IMR-90 (cell line): Measurements from ENCODE around the gene GSTP1. TPM values are rescaled to one million over a fixed set of nuclear protein-coding genes. Genes with fewer than 3 reads are reported as not detected.

Source experiments
- ATAC-seq: fragments of 200-7000 bp; cut with Tn5 transposase; 2 replicates; pipeline ENCODE4 v1.9.1; 2020; ENCODE audit warnings: low read depth, mild to moderate bottlenecking, moderate library complexity
- BruUV-seq: library from RNA; stranded (reverse); fragments of 400-500 nt; replicated peaks from 2 replicates; lab custom pipeline; 2021; lab: Mats Ljungman, UMichigan
- CTCF ChIA-PET: fragments of 300-600 bp; formaldehyde crosslinking; extraction: SDS; loops from one replicate; lab custom pipeline; 2021; ENCODE audit warnings: antibody characterized with exemption; lab: Yijun Ruan, JAX
- POLR2A ChIA-PET: fragments of 300-600 bp; sonication (Branson Sonifier 250); formaldehyde crosslinking; loops from one replicate; lab custom pipeline; 2022; ENCODE audit warnings: antibody characterized with exemption; ENCODE audit not compliant: unreplicated experiment; lab: Charles Lee
- DNase-seq: peaks from one replicate; pipeline ENCODE4 v3.0.0; 2013
- H2AFZ ChIP-seq: replicated peaks from 2 replicates; pipeline ENCODE3; 2013; ENCODE audit warnings: low read length, mild to moderate bottlenecking; ENCODE audit not compliant: poor library complexity
- H2AK5ac ChIP-seq: 2 replicates; pipeline ENCODE4 v1.6.1; 2013; ENCODE audit warnings: low read depth, low read length, inconsistent platforms
- H2AK9ac ChIP-seq: replicated peaks from 2 replicates; pipeline ENCODE3; 2013; ENCODE audit warnings: mild to moderate bottlenecking, low read depth, low read length, moderate library complexity; ENCODE audit not compliant: poor library complexity
- H2BK120ac ChIP-seq: 2 replicates; pipeline ENCODE4 v1.6.1; 2013; ENCODE audit warnings: low read depth, low read length, inconsistent platforms
- H2BK15ac ChIP-seq: 3 replicates; pipeline ENCODE4 v1.6.1; 2013; ENCODE audit warnings: low read depth, low read length, inconsistent platforms
- H2BK20ac ChIP-seq: 2 replicates; pipeline ENCODE4 v1.6.1; 2013; ENCODE audit warnings: low read depth, mild to moderate bottlenecking, inconsistent platforms, low read length, moderate library complexity
- H2BK5ac ChIP-seq: 2 replicates; pipeline ENCODE4 v1.6.1; 2013; ENCODE audit warnings: mild to moderate bottlenecking, low read depth, low read length, inconsistent platforms; ENCODE audit not compliant: poor library complexity, severe bottlenecking
- H3K14ac ChIP-seq: replicated peaks from 2 replicates; pipeline ENCODE4 v1.6.1; 2013; ENCODE audit warnings: low read depth, low read length, inconsistent platforms
- H3K18ac ChIP-seq: 2 replicates; pipeline ENCODE4 v1.6.1; 2013; ENCODE audit warnings: low read depth, low read length, control low read depth
- H3K23ac ChIP-seq: 2 replicates; pipeline ENCODE4 v1.6.1; 2013; ENCODE audit warnings: low read depth, low read length, inconsistent platforms
- H3K27ac ChIP-seq: 2 replicates; pipeline ENCODE4 v1.5.1; 2013; ENCODE audit warnings: mild to moderate bottlenecking, control low read depth, low read length; ENCODE audit not compliant: insufficient read depth
- H3K27me3 ChIP-seq: 2 replicates; pipeline ENCODE4 v1.6.1; 2013; ENCODE audit warnings: low read length; ENCODE audit not compliant: control insufficient read depth, insufficient read depth
- H3K36me3 ChIP-seq: 2 replicates; pipeline ENCODE4 v1.6.1; 2013; ENCODE audit warnings: low read length, mixed read lengths; ENCODE audit not compliant: control insufficient read depth, insufficient read depth
- H3K4ac ChIP-seq: 2 replicates; pipeline ENCODE4 v1.6.1; 2013; ENCODE audit warnings: low read depth, low read length, inconsistent platforms
- H3K4me1 ChIP-seq: 2 replicates; pipeline ENCODE4 v1.6.1; 2013; ENCODE audit warnings: low read length, mixed read lengths; ENCODE audit not compliant: control insufficient read depth, insufficient read depth
- H3K4me2 ChIP-seq: 2 replicates; pipeline ENCODE4 v1.6.1; 2013; ENCODE audit warnings: low read depth, mild to moderate bottlenecking, control low read depth, low read length, moderate library complexity
- H3K4me3 ChIP-seq: 2 replicates; pipeline ENCODE4 v1.5.1; 2013; ENCODE audit warnings: low read depth, mild to moderate bottlenecking, control low read depth, low read length, moderate library complexity; ENCODE audit not compliant: insufficient read depth
- H3K56ac ChIP-seq: 2 replicates; pipeline ENCODE4 v1.6.1; 2013; ENCODE audit warnings: low read length, inconsistent platforms; ENCODE audit not compliant: insufficient read depth; ENCODE audit errors: extremely low read depth
- H3K79me1 ChIP-seq, 2 experiments: 2 replicates each; pipeline ENCODE4 v1.6.1; 2013; ENCODE audit warnings: low read length in 2 of 2, inconsistent platforms in 1 of 2, low read depth in 1 of 2
- H3K9ac ChIP-seq: 2 replicates; pipeline ENCODE4 v1.6.1; 2013; ENCODE audit warnings: low read depth, low read length, control low read depth
- H3K9me1 ChIP-seq: 2 replicates; pipeline ENCODE4 v1.6.1; 2013; ENCODE audit warnings: low read length, inconsistent platforms; ENCODE audit not compliant: insufficient read depth
- H3K9me3 ChIP-seq: 2 replicates; pipeline ENCODE4 v1.6.1; 2013; ENCODE audit warnings: low read length; ENCODE audit not compliant: control insufficient read depth, insufficient read depth
- H4K20me1 ChIP-seq: 2 replicates; pipeline ENCODE4 v1.6.1; 2013; ENCODE audit warnings: low read length, inconsistent platforms; ENCODE audit not compliant: insufficient read depth
- H4K5ac ChIP-seq: 2 replicates; pipeline ENCODE4 v1.6.1; 2013; ENCODE audit warnings: mild to moderate bottlenecking, low read depth, low read length, control low read depth
- H4K8ac ChIP-seq, 2 experiments: 2 replicates each; pipeline ENCODE4 v1.6.1; 2013; ENCODE audit warnings: low read depth in 2 of 2, low read length in 2 of 2, control low read depth in 1 of 2, inconsistent platforms in 1 of 2
- H4K91ac ChIP-seq: 2 replicates; pipeline ENCODE4 v1.6.1; 2013; ENCODE audit warnings: low read depth, low read length, inconsistent platforms; ENCODE audit not compliant: insufficient read depth
- BHLHE40 ChIP-seq: fragments of 150-350 bp; IDR thresholded peaks from 2 replicates; pipeline ENCODE4 v1.6.1; 2016; ENCODE audit warnings: mild to moderate bottlenecking, low read depth, low read length
- CEBPB ChIP-seq: IDR thresholded peaks from 2 replicates; pipeline ENCODE4 v1.6.1; 2012; ENCODE audit warnings: low read depth, low read length, improper control_type of control experiment
- CHD1 ChIP-seq: IDR thresholded peaks from 2 replicates; pipeline ENCODE4 v1.6.1; 2012; ENCODE audit warnings: low read depth, low read length, improper control_type of control experiment
- CTCF ChIP-seq: conservative IDR thresholded peaks from 2 replicates; pipeline ENCODE4 v1.5.1; 2012; ENCODE audit warnings: mild to moderate bottlenecking, low read depth, low read length, improper control_type of control experiment
- ELK1 ChIP-seq: fragments of 150-350 bp; IDR thresholded peaks from 2 replicates; pipeline ENCODE4 v1.6.1; 2016; ENCODE audit warnings: low read depth, mild to moderate bottlenecking, low read length, moderate library complexity, borderline replicate concordance
- MAFK ChIP-seq: IDR thresholded peaks from 2 replicates; pipeline ENCODE4 v1.6.1; 2012; ENCODE audit warnings: low read depth, low read length, improper control_type of control experiment
- MAZ ChIP-seq: IDR thresholded peaks from 2 replicates; pipeline ENCODE4 v1.6.1; 2012; ENCODE audit warnings: low read depth, mild to moderate bottlenecking, low read length, improper control_type of control experiment, moderate library complexity, borderline replicate concordance
- MXI1 ChIP-seq: IDR thresholded peaks from 2 replicates; pipeline ENCODE4 v1.6.1; 2012; ENCODE audit warnings: low read depth, mild to moderate bottlenecking, low read length, moderate library complexity, borderline replicate concordance
- NFE2L2 ChIP-seq: fragments of 150-350 bp; IDR thresholded peaks from 2 replicates; pipeline ENCODE4 v1.6.1; 2016; ENCODE audit warnings: low read depth, mild to moderate bottlenecking, low read length
- POLR2A ChIP-seq: IDR thresholded peaks from 2 replicates; pipeline ENCODE4 v1.6.1; 2012; ENCODE audit warnings: mild to moderate bottlenecking, low read depth, low read length
- RCOR1 ChIP-seq: IDR thresholded peaks from 2 replicates; pipeline ENCODE4 v1.6.1; 2012; ENCODE audit warnings: mild to moderate bottlenecking, low read length, improper control_type of control experiment; ENCODE audit not compliant: insufficient replicate concordance
- RFX5 ChIP-seq: IDR thresholded peaks from 2 replicates; pipeline ENCODE4 v1.8.0; 2012; ENCODE audit warnings: low read depth, mild to moderate bottlenecking, low read length, moderate library complexity
- USF2 ChIP-seq: fragments of 150-350 bp; IDR thresholded peaks from 2 replicates; pipeline ENCODE4 v1.6.1; 2017; ENCODE audit warnings: mild to moderate bottlenecking, antibody characterized with exemption, low read length, low read depth
- WGBS, 2 experiments: methylation state at CpG; one replicate each; pipeline versions ENCODE4 v1.1.5 to v1.1.7; 2013; ENCODE audit warnings: missing lambda C conversion rate in 2 of 2; ENCODE audit not compliant: insufficient read length in 1 of 2; ENCODE audit errors: extremely low coverage in 2 of 2; 5-methylcytosine and 5-hydroxymethylcytosine counted together
- dilution Hi-C: fragments of 300-500 bp; cut with HindIII; formaldehyde crosslinking; loops from one replicate; pipeline ENCODE4 v1.14.3; 2018; ENCODE audit warnings: low sequenced_read_pairs; ENCODE audit not compliant: unreplicated experiment
- in situ Hi-C: fragments of 300-500 bp; cut with MboI; formaldehyde crosslinking; loops from 3 replicates; pipeline ENCODE4 v1.14.3; 2019; ENCODE audit warnings: low sequenced_read_pairs, inconsistent platforms, mixed read lengths
- intact Hi-C: fragments of 100-400 bp; cut with micrococcal nuclease; formaldehyde crosslinking; loops from 2 replicates; pipeline ENCODE4 v1.10.0; 2022
- polyA plus RNA-seq, 3 experiments: library from polyadenylated mRNA; depleted of rRNA; stranded (reverse); fragments of >200 nt; gene quantifications; 2 replicates each; pipeline ENCODE4 v1.2.3, GENCODE V29; 2012; ENCODE audit warnings: low replicate concordance in 1 of 3
- total RNA-seq: library from RNA; depleted of rRNA; stranded (reverse); fragments of >200 nt; gene quantifications from 2 replicates; pipeline ENCODE4 v1.2.3, GENCODE V29; 2012

Gene GSTP1
- total and polyA plus RNA-seq, 2 of the 4 experiments (the other 2 are of a cell fraction) = 947 to 1,539 TPM

- Histone ChIP-seq H2BK120ac (no peak overlapping the region), H3K9me1 (no peaks in the 10 kb centered on the region), H2BK20ac (no peak overlapping the region), H4K5ac (no peak overlapping the region), H3K4ac (no peak overlapping the region), H3K79me1 (no peaks in the 10 kb centered on the region), H4K91ac (no peak overlapping the region), H3K4me1 (no peaks in the 10 kb centered on the region), H2BK5ac (no peak overlapping the region), H2AFZ (peak overlapping the region; percentile 85), H3K9me3 (no peaks in the 10 kb centered on the region), H2AK5ac (no peak overlapping the region), H3K27me3 (peaks cover 20% of the 10 kb centered on the region), H3K27ac (no peak overlapping the region), H4K20me1 (no peaks in the 10 kb centered on the region; the same call in 1 of the 2 replicates), H3K23ac (no peak overlapping the region), H3K36me3 (peaks cover 27% of the 10 kb centered on the region), H3K9ac (no peak overlapping the region), H3K56ac (no peak overlapping the region), H3K4me3 (no peak overlapping the region), H4K8ac (no peak overlapping the region), H3K4me2 (no peak overlapping the region), H2BK15ac (no peak overlapping the region), H3K18ac (no peak overlapping the region), H3K14ac (no peak overlapping the region), H2AK9ac (no peak overlapping the region)
- intact Hi-C loops = no loop called here
- CTCF ChIA-PET = interaction anchor here (1.0 to 1.5 kb wide), 3 partner anchors 11 to 19 kb away, joined by 4 to 5 read pairs (median 4); partner anchors contain the start of gene NUDT8
- in situ Hi-C loops = no loop called here
- ATAC-seq (peak; percentile 50), DNase-seq (no peak)
- 92% methylated on average over 8 of the region's 18 CpGs; no CpG with 5 or more reads in 1 of the 2 experiments for WGBS, 2 experiments
- BruUV-seq = no TSS peak
- dilution Hi-C loops = no loop called here
- POLR2A ChIA-PET = no interaction called here
- TF ChIP-seq RFX5 (no peak), CTCF (peak; percentile 45; the same call in 1 of the 2 replicates), CHD1 (no peak), MAZ (no peak), RCOR1 (no peak), CEBPB (no peak), MXI1 (no peak), MAFK (no peak), POLR2A (no peak), USF2 (no peak), NFE2L2 (no peak), BHLHE40 (no peak), ELK1 (no peak)
Observed at GRCh38 chr11:67614730-67615714, 31.4 kb downstream of the GSTP1 start.
